ENCODE measurements around the gene RESF1.

RESF1 gene

DNA sequence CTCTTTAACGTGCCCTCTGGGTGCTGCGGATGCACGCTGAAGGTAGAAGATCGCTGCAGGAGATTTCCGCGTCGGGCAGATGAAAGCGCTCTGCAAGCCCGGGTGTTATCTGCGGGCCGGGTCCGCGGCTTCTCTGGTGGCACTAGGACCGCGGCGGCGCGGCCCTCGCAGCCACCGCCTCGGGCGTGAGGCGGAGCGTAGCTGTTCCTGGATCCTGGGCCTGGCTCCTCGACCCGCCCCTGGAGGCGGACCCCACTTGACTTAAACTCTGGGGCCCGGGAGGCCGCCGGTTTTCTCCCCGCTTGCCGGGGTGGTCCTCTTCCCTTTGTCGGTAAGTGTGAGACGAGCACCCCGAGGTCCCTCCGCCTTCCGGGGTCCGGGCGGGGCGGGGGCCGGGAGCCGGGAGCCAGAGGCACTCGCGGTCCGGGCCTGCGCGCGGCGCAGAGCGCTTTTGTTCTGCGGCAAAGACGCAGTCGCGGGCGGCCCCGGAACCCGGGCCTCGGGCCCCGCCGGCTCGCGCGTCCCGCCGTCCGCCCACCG lies at the start of gene RESF1 (continued):
- TF ChIP-seq, protein P1, sequence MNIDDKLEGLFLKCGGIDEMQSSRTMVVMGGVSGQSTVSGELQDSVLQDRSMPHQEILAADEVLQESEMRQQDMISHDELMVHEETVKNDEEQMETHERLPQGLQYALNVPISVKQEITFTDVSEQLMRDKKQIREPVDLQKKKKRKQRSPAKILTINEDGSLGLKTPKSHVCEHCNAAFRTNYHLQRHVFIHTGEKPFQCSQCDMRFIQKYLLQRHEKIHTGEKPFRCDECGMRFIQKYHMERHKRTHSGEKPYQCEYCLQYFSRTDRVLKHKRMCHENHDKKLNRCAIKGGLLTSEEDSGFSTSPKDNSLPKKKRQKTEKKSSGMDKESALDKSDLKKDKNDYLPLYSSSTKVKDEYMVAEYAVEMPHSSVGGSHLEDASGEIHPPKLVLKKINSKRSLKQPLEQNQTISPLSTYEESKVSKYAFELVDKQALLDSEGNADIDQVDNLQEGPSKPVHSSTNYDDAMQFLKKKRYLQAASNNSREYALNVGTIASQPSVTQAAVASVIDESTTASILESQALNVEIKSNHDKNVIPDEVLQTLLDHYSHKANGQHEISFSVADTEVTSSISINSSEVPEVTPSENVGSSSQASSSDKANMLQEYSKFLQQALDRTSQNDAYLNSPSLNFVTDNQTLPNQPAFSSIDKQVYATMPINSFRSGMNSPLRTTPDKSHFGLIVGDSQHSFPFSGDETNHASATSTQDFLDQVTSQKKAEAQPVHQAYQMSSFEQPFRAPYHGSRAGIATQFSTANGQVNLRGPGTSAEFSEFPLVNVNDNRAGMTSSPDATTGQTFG (tag by site-specific recombination; IDR thresholded peaks at IDR 0.05; ENCODE audit: borderline replicate concordance): no peak
- TF ChIP-seq ZNF585B (tag by site-specific recombination; IDR thresholded peaks at IDR 0.05) (no peak), ZNF404 (tag by site-specific recombination; IDR thresholded peaks at IDR 0.05) (no peak), ZNF292 (tag by site-specific recombination; IDR thresholded peaks at IDR 0.05; ENCODE audit: borderline replicate concordance, low read depth) (no peak), ZNF664 (tag by site-specific recombination; IDR thresholded peaks at IDR 0.05) (no peak), ZSCAN23 (tag by site-specific recombination; IDR thresholded peaks at IDR 0.05) (0 out of 2 replicates have a peak, but pooled peaks have one; percentile 28), ZNF561 (tag by site-specific recombination; IDR thresholded peaks at IDR 0.05; ENCODE audit: borderline replicate concordance) (peak; percentile 91), ZNF112 (tag by site-specific recombination; IDR thresholded peaks at IDR 0.05) (no peak), SALL2 (tag by site-specific recombination; IDR thresholded peaks at IDR 0.05; ENCODE audit: borderline replicate concordance) (no peak), ZNF510 (tag by site-specific recombination; IDR thresholded peaks at IDR 0.05; ENCODE audit: insufficient replicate concordance) (no peak), ZNF2 (tag by site-specific recombination; IDR thresholded peaks at IDR 0.05) (0 out of 2 replicates have a peak, but pooled peaks have one; percentile 47), ZNF677 (tag by site-specific recombination; IDR thresholded peaks at IDR 0.05) (peak; percentile 80), SP3 (tag by site-specific recombination; IDR thresholded peaks at IDR 0.05) (peak; percentile 82), GFI1B (tag by site-specific recombination; IDR thresholded peaks at IDR 0.05) (no peak; the same call in 1 of the 2 replicates), ZNF777 (tag by site-specific recombination; IDR thresholded peaks at IDR 0.05; ENCODE audit: borderline replicate concordance) (no peak), BCL11B (tag by site-specific recombination; IDR thresholded peaks at IDR 0.05; ENCODE audit: low read depth) (peak; percentile 64; the same call in 1 of the 2 replicates), ZIC2 (tag by site-specific recombination; IDR thresholded peaks at IDR 0.05) (peak; percentile 61), ZNF10 (tag by site-specific recombination; IDR thresholded peaks at IDR 0.05) (no peak), HOXC10 (CRISPR knock-in tag; IDR thresholded peaks at IDR 0.05) (no peak), ZNF558 (tag by site-specific recombination; IDR thresholded peaks at IDR 0.05) (no peak), MZF1 (tag by site-specific recombination; IDR thresholded peaks at IDR 0.05; ENCODE audit: borderline replicate concordance) (no peak)
- TF ChIP-seq, protein P2, sequence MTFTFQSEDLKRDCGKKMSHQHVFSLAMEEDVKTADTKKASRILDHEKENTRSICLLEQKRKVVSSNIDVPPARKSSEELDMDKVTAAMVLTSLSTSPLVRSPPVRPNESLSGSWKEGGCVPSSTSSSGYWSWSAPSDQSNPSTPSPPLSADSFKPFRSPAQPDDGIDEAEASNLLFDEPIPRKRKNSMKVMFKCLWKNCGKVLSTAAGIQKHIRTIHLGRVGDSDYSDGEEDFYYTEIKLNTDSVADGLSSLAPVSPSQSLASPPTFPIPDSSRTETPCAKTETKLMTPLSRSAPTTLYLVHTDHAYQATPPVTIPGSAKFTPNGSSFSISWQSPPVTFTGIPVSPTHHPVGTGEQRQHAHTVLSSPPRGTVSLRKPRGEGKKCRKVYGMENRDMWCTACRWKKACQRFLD (tag by site-specific recombination; IDR thresholded peaks at IDR 0.05): no peak
- TF ChIP-seq, protein P3, sequence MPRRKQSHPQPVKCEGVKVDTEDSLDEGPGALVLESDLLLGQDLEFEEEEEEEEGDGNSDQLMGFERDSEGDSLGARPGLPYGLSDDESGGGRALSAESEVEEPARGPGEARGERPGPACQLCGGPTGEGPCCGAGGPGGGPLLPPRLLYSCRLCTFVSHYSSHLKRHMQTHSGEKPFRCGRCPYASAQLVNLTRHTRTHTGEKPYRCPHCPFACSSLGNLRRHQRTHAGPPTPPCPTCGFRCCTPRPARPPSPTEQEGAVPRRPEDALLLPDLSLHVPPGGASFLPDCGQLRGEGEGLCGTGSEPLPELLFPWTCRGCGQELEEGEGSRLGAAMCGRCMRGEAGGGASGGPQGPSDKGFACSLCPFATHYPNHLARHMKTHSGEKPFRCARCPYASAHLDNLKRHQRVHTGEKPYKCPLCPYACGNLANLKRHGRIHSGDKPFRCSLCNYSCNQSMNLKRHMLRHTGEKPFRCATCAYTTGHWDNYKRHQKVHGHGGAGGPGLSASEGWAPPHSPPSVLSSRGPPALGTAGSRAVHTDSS (tag by site-specific recombination; IDR thresholded peaks at IDR 0.05): no peak
- TF ChIP-seq, protein P4, sequence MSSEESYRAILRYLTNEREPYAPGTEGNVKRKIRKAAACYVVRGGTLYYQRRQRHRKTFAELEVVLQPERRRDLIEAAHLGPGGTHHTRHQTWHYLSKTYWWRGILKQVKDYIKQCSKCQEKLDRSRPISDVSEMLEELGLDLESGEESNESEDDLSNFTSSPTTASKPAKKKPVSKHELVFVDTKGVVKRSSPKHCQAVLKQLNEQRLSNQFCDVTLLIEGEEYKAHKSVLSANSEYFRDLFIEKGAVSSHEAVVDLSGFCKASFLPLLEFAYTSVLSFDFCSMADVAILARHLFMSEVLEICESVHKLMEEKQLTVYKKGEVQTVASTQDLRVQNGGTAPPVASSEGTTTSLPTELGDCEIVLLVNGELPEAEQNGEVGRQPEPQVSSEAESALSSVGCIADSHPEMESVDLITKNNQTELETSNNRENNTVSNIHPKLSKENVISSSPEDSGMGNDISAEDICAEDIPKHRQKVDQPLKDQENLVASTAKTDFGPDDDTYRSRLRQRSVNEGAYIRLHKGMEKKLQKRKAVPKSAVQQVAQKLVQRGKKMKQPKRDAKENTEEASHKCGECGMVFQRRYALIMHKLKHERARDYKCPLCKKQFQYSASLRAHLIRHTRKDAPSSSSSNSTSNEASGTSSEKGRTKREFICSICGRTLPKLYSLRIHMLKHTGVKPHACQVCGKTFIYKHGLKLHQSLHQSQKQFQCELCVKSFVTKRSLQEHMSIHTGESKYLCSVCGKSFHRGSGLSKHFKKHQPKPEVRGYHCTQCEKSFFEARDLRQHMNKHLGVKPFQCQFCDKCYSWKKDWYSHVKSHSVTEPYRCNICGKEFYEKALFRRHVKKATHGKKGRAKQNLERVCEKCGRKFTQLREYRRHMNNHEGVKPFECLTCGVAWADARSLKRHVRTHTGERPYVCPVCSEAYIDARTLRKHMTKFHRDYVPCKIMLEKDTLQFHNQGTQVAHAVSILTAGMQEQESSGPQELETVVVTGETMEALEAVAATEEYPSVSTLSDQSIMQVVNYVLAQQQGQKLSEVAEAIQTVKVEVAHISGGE (tag by site-specific recombination; conservative IDR thresholded peaks at IDR 0.05; ENCODE audit: low read depth): peak; percentile 52; the same call in 1 of the 2 replicates
- TF ChIP-seq, protein P5, sequence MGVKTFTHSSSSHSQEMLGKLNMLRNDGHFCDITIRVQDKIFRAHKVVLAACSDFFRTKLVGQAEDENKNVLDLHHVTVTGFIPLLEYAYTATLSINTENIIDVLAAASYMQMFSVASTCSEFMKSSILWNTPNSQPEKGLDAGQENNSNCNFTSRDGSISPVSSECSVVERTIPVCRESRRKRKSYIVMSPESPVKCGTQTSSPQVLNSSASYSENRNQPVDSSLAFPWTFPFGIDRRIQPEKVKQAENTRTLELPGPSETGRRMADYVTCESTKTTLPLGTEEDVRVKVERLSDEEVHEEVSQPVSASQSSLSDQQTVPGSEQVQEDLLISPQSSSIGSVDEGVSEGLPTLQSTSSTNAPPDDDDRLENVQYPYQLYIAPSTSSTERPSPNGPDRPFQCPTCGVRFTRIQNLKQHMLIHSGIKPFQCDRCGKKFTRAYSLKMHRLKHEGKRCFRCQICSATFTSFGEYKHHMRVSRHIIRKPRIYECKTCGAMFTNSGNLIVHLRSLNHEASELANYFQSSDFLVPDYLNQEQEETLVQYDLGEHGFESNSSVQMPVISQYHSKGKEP (tag by site-specific recombination; IDR thresholded peaks at IDR 0.05): peak; percentile 89

Measured in HEK293 (cell line).